DND-41 (cell line): ENCODE results near the gene FLRT2.

ENCODE experiments used
- CTCF ChIP-seq: IDR thresholded peaks from 2 replicates; pipeline ENCODE4 v1.5.1; 2012; ENCODE audit warnings: borderline replicate concordance, low read length, moderate library complexity, mild to moderate bottlenecking; ENCODE audit not compliant: poor library complexity, severe bottlenecking; ENCODE audit errors: extremely low read depth
- EZH2 ChIP-seq: IDR thresholded peaks from 3 replicates; pipeline ENCODE4 v1.6.1; 2012; ENCODE audit warnings: borderline replicate concordance, low read depth, mild to moderate bottlenecking, moderate library complexity, low read length, inconsistent platforms; ENCODE audit not compliant: severe bottlenecking

GRCh38 chr14:85536833-85537190 is 6.9 kb downstream of the FLRT2 start:
- TF ChIP-seq CTCF (no peak), EZH2 (no peak)
